ENCODE measurements around the gene FNIP2. TPM values are rescaled to one million over a fixed set of nuclear protein-coding genes. Genes with fewer than 3 reads are reported as not detected.

FNIP2 gene
- total and polyA plus RNA-seq, 9 of the 15 experiments (the other 6 are each of a cell fraction or from before 2014, with no cell fraction given): 1.7 to 15.5 (median 8.3) TPM

DNA sequence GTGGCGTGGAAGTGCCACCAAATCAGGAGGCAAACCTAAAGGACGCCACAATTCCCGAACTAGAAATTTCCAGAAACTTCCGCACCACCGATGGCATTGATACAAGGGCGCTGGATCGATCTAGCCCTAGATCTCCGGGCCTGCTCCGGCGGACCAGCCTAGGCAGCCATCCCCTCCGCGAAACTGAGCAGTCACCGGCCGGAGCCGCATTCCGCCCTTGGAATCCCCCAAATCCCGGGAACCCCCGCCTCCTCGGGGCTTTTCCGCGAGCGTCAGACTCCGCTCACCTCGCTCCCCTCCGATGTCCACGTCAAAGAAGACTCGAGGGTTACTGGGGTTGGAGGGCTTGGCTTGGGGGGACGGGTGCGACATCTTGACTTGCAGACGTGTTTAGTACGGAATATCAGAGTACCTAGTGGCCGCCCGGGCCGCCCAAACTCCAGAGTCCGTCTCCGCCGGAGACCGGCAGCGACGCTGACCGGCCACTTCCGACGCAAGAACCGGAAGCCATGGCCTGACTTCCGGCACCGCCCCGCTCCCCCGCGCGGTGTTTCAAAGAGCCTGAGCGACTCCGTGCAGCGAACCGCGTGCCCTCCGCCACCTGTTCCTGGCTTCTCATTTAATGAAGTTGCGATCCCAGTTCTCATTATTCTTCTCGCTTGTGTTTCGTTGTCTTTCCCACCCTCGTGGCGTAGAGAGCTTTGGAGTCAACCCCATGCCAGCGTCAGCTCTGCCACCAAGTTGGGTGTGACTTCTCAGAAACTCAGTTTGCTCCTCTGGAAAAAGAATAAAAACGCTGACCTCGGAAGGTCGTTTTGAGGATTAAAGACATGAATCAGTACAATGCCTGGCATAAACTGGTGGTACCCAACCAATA is 45.7 kb upstream of the FNIP2 start, which contains the start of gene PPID (continued):
- TF ChIP-seq, protein P1, sequence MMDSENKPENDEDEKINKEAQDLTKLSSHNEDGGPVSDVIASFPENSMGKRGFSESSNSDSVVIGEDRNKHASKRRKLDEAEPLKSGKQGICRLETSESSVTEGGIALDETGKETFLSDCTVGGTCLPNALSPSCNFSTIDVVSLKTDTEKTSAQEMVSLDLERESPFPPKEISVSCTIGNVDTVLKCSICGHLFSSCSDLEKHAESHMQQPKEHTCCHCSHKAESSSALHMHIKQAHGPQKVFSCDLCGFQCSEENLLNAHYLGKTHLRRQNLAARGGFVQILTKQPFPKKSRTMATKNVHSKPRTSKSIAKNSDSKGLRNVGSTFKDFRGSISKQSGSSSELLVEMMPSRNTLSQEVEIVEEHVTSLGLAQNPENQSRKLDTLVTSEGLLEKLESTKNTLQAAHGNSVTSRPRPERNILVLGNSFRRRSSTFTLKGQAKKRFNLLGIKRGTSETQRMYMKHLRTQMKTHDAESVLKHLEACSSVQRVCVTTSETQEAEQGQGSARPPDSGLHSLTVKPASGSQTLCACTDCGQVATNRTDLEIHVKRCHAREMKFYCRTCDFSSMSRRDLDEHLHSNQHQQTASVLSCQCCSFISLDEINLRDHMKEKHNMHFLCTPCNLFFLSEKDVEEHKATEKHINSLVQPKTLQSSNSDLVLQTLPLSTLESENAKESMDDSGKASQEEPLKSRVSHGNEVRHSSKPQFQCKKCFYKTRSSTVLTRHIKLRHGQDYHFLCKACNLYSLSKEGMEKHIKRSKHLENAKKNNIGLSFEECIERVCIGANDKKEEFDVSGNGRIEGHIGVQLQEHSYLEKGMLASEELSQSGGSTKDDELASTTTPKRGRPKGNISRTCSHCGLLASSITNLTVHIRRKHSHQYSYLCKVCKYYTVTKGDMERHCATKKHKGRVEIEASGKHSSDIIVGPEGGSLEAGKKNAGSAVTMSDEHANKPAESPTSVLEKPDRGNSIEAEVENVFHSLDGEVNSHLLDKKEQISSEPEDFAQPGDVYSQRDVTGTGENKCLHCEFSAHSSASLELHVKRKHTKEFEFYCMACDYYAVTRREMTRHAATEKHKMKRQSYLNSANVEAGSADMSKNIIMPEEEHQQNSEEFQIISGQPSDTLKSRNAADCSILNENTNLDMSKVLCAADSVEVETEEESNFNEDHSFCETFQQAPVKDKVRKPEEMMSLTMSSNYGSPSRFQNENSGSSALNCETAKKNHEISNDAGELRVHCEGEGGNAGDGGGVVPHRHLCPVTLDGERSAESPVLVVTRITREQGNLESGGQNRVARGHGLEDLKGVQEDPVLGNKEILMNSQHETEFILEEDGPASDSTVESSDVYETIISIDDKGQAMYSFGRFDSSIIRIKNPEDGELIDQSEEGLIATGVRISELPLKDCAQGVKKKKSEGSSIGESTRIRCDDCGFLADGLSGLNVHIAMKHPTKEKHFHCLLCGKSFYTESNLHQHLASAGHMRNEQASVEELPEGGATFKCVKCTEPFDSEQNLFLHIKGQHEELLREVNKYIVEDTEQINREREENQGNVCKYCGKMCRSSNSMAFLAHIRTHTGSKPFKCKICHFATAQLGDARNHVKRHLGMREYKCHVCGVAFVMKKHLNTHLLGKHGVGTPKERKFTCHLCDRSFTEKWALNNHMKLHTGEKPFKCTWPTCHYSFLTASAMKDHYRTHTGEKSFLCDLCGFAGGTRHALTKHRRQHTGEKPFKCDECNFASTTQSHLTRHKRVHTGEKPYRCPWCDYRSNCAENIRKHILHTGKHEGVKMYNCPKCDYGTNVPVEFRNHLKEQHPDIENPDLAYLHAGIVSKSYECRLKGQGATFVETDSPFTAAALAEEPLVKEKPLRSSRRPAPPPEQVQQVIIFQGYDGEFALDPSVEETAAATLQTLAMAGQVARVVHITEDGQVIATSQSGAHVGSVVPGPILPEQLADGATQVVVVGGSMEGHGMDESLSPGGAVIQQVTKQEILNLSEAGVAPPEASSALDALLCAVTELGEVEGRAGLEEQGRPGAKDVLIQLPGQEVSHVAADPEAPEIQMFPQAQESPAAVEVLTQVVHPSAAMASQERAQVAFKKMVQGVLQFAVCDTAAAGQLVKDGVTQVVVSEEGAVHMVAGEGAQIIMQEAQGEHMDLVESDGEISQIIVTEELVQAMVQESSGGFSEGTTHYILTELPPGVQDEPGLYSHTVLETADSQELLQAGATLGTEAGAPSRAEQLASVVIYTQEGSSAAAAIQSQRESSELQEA (IDR thresholded peaks at IDR 0.05; ENCODE audit: low read depth): no peak
- no peak for TF ChIP-seq MAFG (tag; conservative IDR thresholded peaks at IDR 0.05)
- TF ChIP-seq NCOA1 (IDR thresholded peaks at IDR 0.05; ENCODE audit: low read depth): peak; percentile 83
- TF ChIP-seq TRIM24 (IDR thresholded peaks at IDR 0.05): peak in 1 of 2 experiments; percentile 52; a peak in 2 of 4 replicates
- TF ChIP-seq HDAC6 (IDR thresholded peaks at IDR 0.05; ENCODE audit: low read depth, low read length): no peak
- no peak for TF ChIP-seq ZNF146 (CRISPR knock-in tag; IDR thresholded peaks at IDR 0.05; ENCODE audit: unreplicated experiment)
- TF ChIP-seq CHD1 (IDR thresholded peaks at IDR 0.05; ENCODE audit: low read length): no peak
- TF ChIP-seq ZNF76 (CRISPR knock-in tag; IDR thresholded peaks at IDR 0.05; ENCODE audit: borderline replicate concordance): no peak
- no peak for TF ChIP-seq ZNF121 (CRISPR knock-in tag; conservative IDR thresholded peaks at IDR 0.05)
- no peak for TF ChIP-seq CBFA2T2 (conservative IDR thresholded peaks at IDR 0.05)
- TF ChIP-seq SMARCC2 (IDR thresholded peaks at IDR 0.05; ENCODE audit: low read depth): no peak
- TF ChIP-seq MCM7 (IDR thresholded peaks at IDR 0.05): no peak
- TF ChIP-seq NFATC3 (IDR thresholded peaks at IDR 0.05): no peak
- no peak for TF ChIP-seq ZNF584 (CRISPR knock-in tag; IDR thresholded peaks at IDR 0.05; ENCODE audit: low read depth)
- no peak for TF ChIP-seq ZNF347 (CRISPR knock-in tag; IDR thresholded peaks at IDR 0.05; ENCODE audit: low read depth)
- no peak for TF ChIP-seq ZNF79 (CRISPR knock-in tag; IDR thresholded peaks at IDR 0.05; ENCODE audit: low read depth)
- TF ChIP-seq YBX1 (IDR thresholded peaks at IDR 0.05): no peak
- no peak for TF ChIP-seq ZNF311 (CRISPR knock-in tag; IDR thresholded peaks at IDR 0.05)
- peak; percentile 48 for TF ChIP-seq CREB1 (IDR thresholded peaks at IDR 0.05)
- TF ChIP-seq CREB1 (CRISPR knock-in tag; IDR thresholded peaks at IDR 0.05): peak; percentile 75
- TF ChIP-seq, protein P2, sequence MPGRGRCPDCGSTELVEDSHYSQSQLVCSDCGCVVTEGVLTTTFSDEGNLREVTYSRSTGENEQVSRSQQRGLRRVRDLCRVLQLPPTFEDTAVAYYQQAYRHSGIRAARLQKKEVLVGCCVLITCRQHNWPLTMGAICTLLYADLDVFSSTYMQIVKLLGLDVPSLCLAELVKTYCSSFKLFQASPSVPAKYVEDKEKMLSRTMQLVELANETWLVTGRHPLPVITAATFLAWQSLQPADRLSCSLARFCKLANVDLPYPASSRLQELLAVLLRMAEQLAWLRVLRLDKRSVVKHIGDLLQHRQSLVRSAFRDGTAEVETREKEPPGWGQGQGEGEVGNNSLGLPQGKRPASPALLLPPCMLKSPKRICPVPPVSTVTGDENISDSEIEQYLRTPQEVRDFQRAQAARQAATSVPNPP (IDR thresholded peaks at IDR 0.05; ENCODE audit: borderline replicate concordance, insufficient read depth, insufficient read length): no peak
- no peak for TF ChIP-seq RCOR1 (IDR thresholded peaks at IDR 0.05; ENCODE audit: borderline replicate concordance in 1 of 2, low read depth in 2 of 2, low read length in 2 of 2)

Measured in K562 (cell line).